GM19467 (cell line): ENCODE results near the gene SPDYE2B.
"Not testable (repeated sequence)": the region's sequence is repeated elsewhere in the genome, so short reads cannot be mapped to it uniquely, and the experiment has no call there.

Experiments used
- ATAC-seq: cut with Tn5 transposase; IDR thresholded peaks from one replicate; pipeline ENCODE4 v1.9.1; 2021; ENCODE audit warnings: mild to moderate bottlenecking, moderate library complexity; ENCODE audit not compliant: unreplicated experiment

SPDYE2B gene

DNA sequence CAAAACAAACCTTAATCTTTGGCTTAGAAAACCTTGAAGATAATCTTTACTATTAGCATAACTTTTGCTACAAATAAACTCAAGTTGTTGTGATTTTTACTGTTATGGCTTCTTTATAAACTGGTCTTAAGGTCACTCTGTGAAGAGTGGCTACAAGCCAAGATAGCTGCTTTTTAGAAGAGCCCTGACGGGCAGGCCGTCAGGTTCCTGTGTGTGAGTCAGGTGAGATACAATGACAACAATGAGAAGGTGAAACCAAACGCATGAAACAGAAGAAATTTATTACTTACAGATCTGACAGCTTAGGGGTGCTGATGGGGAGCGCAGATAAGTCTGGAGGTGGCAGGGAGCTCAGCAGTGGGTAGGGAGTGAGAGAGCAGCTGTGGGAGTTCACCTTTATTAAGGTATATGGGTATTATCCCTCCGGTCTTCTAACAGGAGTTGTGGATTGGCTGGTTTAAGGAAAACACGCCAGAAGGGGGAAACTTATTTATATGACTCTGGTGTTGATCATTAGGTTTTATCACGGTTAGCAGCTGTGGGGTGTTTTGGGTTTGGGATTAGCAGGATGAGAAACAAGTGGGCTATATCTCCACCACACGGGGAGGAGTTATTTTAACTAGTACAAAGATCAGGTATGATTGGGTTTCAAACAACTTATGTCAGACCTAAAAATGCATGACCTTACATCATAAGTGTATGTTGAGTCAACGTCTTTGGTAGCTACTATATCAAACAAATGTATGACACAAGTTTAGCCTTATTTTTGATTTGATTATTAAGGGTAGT, 49.0 kb downstream of the SPDYE2B start:
- not testable (repeated sequence) for ATAC-seq
